ENCODE data around the gene MYO5B. TPM values are rescaled to one million over a fixed set of nuclear protein-coding genes. Genes with fewer than 3 reads are reported as not detected.

Gene MYO5B
- total RNA-seq, 1 experiment from 2014 or later: 3.7 TPM

- DNase-seq: peak; percentile 9
- no peaks in the 10 kb centered on the region for H3K27me3 ChIP-seq (ENCODE audit: control insufficient read depth, insufficient read depth, low read length)
- H3K36me3 ChIP-seq (replicated peaks; ENCODE audit: control insufficient read depth, insufficient read depth, low read length): no peaks in the 10 kb centered on the region; the same call in 1 of the 2 replicates
- no peak overlapping the region for H3K4me3 ChIP-seq (ENCODE audit: insufficient read depth, low read depth, low read length)
These were observed 346.8 kb downstream of the MYO5B start for GRCh38 chr18:49848115-49848514.

GRCh38 chr18:49847524-49847923, 347.4 kb downstream of the MYO5B start:
- Histone ChIP-seq H3K36me3 (replicated peaks; ENCODE audit: control insufficient read depth, insufficient read depth, low read length) (no peaks in the 10 kb centered on the region; the same call in 1 of the 2 replicates), H3K4me3 (ENCODE audit: insufficient read depth, low read depth, low read length) (no peak overlapping the region), H3K27me3 (ENCODE audit: control insufficient read depth, insufficient read depth, low read length) (no peaks in the 10 kb centered on the region)
- peak; percentile 15 for DNase-seq

GRCh38 chr18:49846718-49847470, 348.1 kb downstream of the MYO5B start:
- Histone ChIP-seq H3K4me3 (ENCODE audit: insufficient read depth, low read depth, low read length) (no peak overlapping the region), H3K27me3 (ENCODE audit: control insufficient read depth, insufficient read depth, low read length) (no peaks in the 10 kb centered on the region)
- DNase-seq: peak; percentile 44

GRCh38 chr18:49846361-49846662, 348.6 kb downstream of the MYO5B start:
- Histone ChIP-seq H3K36me3 (replicated peaks; ENCODE audit: control insufficient read depth, insufficient read depth, low read length) (no peaks in the 10 kb centered on the region; the same call in 1 of the 2 replicates), H3K27me3 (ENCODE audit: control insufficient read depth, insufficient read depth, low read length) (no peaks in the 10 kb centered on the region), H3K4me3 (ENCODE audit: insufficient read depth, low read depth, low read length) (no peak overlapping the region)
- peak; percentile 27 for DNase-seq

More at GRCh38 chr18:49846718-49847470, 348.1 kb downstream of the MYO5B start:
- no peaks in the 10 kb centered on the region; the same call in 1 of the 2 replicates for H3K36me3 ChIP-seq (replicated peaks; ENCODE audit: control insufficient read depth, insufficient read depth, low read length)

GRCh38 chr18:49845629-49846360, 349.2 kb downstream of the MYO5B start:
- Histone ChIP-seq H3K4me3 (ENCODE audit: insufficient read depth, low read depth, low read length) (no peak overlapping the region), H3K36me3 (replicated peaks; ENCODE audit: control insufficient read depth, insufficient read depth, low read length) (no peaks in the 10 kb centered on the region), H3K27me3 (ENCODE audit: control insufficient read depth, insufficient read depth, low read length) (no peaks in the 10 kb centered on the region)
- DNase-seq: peak; percentile 52

DNA sequence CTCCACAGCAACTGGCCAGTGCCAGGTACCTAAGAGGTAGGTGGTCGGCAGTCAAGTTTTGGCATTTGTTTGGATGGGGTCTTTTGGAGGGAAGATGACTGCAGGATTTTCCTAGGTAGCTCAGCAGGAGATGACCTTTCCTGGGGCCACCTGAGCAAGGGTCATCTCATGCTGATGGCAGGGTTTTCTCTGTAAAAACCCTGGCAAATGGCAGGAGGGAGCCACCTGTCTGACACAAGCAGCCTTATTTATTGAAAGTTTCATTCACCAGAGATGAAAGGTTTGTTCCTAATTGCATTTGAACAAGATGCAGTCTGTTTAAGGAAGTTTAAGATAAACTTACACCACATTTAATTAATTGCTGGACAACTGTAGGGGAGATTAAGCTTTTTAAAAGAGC, 350.0 kb downstream of the MYO5B start:
- Histone ChIP-seq H3K36me3 (replicated peaks; ENCODE audit: control insufficient read depth, insufficient read depth, low read length) (no peaks in the 10 kb centered on the region), H3K27me3 (ENCODE audit: control insufficient read depth, insufficient read depth, low read length) (no peaks in the 10 kb centered on the region), H3K4me3 (ENCODE audit: insufficient read depth, low read depth, low read length) (no peak overlapping the region)
- peak; percentile 20 for DNase-seq

DNA sequence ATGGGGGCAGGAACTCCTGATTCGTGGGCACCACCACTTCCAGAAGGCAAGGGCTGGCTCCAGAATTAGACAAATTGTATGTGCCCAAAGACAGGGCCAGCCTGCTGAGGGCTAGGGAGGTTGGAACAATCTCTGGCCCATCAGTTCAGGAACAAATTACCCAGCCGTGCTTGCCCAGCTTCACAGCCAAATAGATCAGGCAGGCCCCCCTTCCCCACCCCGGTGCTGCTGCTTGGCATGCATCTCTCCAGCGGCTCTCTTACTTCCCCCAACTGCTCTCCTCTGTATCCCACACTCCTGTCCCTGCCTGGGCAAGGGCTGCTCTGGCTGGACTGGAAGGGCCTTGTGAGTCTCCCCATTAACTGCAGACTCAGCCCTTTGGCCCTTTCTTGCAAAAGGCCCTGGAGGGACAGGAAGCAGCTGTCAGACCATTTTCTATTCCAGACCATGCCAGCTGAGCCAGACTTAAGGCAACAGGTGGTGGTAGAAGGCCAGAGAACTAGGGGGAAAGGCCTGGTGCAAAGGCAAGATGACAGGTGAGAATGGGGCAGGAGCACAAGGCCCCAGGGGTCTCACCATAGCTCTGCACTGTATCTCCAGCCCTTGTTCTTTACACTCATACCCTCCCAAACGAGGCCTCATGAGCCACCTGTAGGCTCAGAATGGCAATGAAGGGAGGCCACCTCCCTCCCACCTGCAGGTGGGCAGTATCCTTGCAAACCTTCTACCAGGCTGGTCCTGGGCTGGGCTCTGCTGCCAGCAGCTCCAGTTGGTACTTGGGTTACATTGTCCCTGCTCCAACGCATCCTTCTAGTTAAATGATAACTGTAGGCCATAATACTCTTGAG, 350.9 kb downstream of the MYO5B start:
- no peak overlapping the region for H3K4me3 ChIP-seq (ENCODE audit: insufficient read depth, low read depth, low read length)
- DNase-seq: peak; percentile 52
- no peaks in the 10 kb centered on the region for H3K36me3 ChIP-seq (replicated peaks; ENCODE audit: control insufficient read depth, insufficient read depth, low read length)
- H3K27me3 ChIP-seq (ENCODE audit: control insufficient read depth, insufficient read depth, low read length): no peaks in the 10 kb centered on the region

- DNase-seq: no peak
- Histone ChIP-seq H3K36me3 (replicated peaks; ENCODE audit: control insufficient read depth, insufficient read depth, low read length) (no peaks in the 10 kb centered on the region), H3K4me3 (ENCODE audit: insufficient read depth, low read depth, low read length) (no peak overlapping the region), H3K27me3 (ENCODE audit: control insufficient read depth, insufficient read depth, low read length) (no peaks in the 10 kb centered on the region)
These were observed 351.8 kb downstream of the MYO5B start for GRCh38 chr18:49843131-49843530.

DNA sequence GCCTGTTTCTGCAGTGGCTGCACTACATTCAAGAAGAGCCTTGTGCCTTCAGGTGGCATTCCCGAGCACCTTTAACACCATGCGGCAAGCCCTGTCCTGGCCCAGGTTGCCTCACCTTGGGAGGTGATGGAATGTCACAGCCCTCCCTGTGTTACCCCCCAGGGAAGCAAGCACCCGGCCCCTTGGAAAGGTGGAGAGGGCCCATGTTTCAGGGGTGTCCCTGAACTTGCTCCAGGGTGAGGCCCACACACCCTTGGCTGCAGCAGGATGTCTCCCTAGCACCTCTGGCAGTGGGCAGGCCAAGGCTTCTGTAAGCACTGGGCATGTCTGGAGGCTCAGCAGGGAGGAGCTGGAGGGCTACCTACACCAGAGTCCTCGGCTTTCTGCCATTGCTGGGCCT, 352.3 kb downstream of the MYO5B start:
- DNase-seq: no peak
- Histone ChIP-seq H3K27me3 (ENCODE audit: control insufficient read depth, insufficient read depth, low read length) (no peaks in the 10 kb centered on the region), H3K4me3 (ENCODE audit: insufficient read depth, low read depth, low read length) (no peak overlapping the region), H3K36me3 (replicated peaks; ENCODE audit: control insufficient read depth, insufficient read depth, low read length) (no peaks in the 10 kb centered on the region)

- H3K36me3 ChIP-seq (replicated peaks; ENCODE audit: control insufficient read depth, insufficient read depth, low read length): no peaks in the 10 kb centered on the region
- DNase-seq: no peak
- no peak overlapping the region for H3K4me3 ChIP-seq (ENCODE audit: insufficient read depth, low read depth, low read length)
- H3K27me3 ChIP-seq (ENCODE audit: control insufficient read depth, insufficient read depth, low read length): no peaks in the 10 kb centered on the region
These were observed 353.4 kb downstream of the MYO5B start for GRCh38 chr18:49841236-49842217.

DNA sequence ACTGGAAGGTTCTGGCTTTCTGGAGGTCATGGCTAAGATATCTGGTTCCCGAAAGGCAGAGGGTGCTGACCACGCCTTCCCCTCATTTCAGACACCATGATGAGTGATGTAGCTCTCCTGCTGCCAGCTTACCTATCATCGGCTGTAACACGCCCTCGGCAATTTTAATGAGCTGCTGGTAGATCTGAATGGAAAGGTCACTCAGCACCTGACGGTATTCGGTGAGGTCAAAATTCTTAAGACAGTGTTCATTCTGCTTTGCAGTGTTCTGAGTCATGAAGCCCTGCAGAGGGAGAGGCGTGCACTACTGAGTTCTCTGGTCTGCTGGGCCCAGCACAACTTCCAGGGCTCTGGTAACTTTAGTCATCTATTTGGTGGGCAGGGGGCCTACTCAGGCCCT, 355.9 kb downstream of the MYO5B start:
- Histone ChIP-seq H3K4me3 (ENCODE audit: insufficient read depth, low read depth, low read length) (no peak overlapping the region), H3K27me3 (ENCODE audit: control insufficient read depth, insufficient read depth, low read length) (no peaks in the 10 kb centered on the region), H3K36me3 (replicated peaks; ENCODE audit: control insufficient read depth, insufficient read depth, low read length) (no peaks in the 10 kb centered on the region)
- no peak for DNase-seq

DNA sequence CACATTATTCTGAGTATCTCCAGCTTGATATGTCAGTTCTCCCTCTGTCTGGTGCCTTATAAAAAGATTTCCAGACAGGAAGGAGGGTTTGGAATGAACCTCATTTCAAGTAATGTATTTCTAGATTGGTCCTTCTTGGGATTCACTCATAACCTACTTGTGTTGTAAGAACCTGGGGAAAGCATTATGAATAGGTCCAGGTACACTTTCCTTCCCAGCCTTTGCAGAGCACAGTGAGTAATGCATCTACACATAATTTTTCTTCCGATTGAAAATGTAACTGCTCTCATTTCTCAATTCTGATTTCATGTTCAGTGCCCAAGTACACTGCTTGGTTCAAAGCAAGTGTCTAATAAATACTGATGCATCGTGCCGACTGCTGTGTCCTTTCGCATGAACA, 356.6 kb downstream of the MYO5B start:
- Histone ChIP-seq H3K4me3 (ENCODE audit: insufficient read depth, low read depth, low read length) (no peak overlapping the region), H3K36me3 (replicated peaks; ENCODE audit: control insufficient read depth, insufficient read depth, low read length) (no peaks in the 10 kb centered on the region), H3K27me3 (ENCODE audit: control insufficient read depth, insufficient read depth, low read length) (no peaks in the 10 kb centered on the region)
- no peak for DNase-seq

DNA sequence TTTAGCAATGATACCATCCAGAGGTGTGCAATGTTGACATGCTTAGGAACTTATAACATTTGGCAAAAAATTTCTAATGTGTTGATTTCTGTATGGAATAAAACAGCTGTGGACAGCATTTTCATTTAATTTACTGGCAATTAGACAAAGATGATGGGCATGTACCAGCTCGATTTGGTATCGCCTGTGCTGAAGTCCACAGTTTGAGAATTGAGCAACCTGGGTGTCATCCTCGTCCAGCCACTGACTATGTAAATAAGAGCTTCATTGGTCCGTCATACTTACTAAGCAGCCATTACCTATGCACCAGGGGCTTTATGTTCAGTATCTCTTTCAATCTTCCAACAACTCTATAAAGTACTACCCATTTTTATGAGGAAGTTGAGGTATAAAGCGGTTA, 357.1 kb downstream of the MYO5B start:
- DNase-seq: no peak
- Histone ChIP-seq H3K27me3 (ENCODE audit: control insufficient read depth, insufficient read depth, low read length) (no peaks in the 10 kb centered on the region), H3K4me3 (ENCODE audit: insufficient read depth, low read depth, low read length) (no peak overlapping the region), H3K36me3 (replicated peaks; ENCODE audit: control insufficient read depth, insufficient read depth, low read length) (no peaks in the 10 kb centered on the region)
